ENCODE measurements around the gene FNDC3B.
"Not testable (repeated sequence)": the region's sequence is repeated elsewhere in the genome, so short reads cannot be mapped to it uniquely, and the experiment has no call there.

FNDC3B gene

DNA sequence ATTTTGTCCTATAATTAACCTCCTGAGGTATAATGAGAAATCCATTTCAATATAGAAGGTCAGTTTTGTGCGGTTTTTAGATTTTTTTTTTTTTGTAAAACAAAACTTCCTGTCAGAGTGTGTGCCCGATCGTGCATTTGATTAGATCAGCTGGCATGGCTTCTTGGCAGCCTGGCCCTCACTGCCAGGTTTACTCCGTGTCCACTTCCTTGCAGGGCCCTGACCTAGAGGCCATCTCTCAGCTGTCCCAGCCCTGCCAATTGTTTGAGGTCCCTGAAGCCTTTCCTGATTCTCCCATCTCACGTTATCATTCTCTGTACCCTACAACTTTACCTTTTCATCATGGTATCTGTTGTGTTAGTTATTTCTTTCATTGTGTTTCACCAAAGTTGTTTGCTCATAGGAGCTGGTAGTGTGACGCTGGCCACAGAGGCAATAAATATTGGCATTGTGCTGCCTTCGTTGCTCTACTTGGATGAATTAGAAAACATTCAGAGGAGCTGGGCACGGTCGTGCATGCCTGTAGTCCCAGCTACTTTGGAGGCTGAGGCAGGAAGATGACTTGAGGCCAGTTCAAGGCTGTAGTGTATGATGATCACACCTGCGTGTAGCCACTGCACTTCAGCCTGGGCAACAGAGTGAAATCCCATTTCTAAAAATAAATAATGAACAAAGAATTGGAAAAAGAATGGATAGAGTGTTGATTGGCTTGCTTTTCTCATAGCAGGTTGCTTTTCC lies 206.9 kb downstream of the FNDC3B start:
- H3K27me3 ChIP-seq (ENCODE audit: control insufficient read depth in 5 of 5, insufficient read depth in 4 of 5, low read length in 5 of 5) = no peaks in the 10 kb centered on the region
- H3K9me3 ChIP-seq (ENCODE audit: control insufficient read depth in 5 of 5, low read length in 5 of 5) = peaks cover 0 to 6% (median 0%) of the 10 kb centered on the region in 5 donors
- no peak overlapping the region for H3K4me3 ChIP-seq (ENCODE audit: low read depth in 1 of 5, low read length in 5 of 5)
- peak overlapping the region; percentile 27 for H3K27ac ChIP-seq (ENCODE audit: low read depth, low read length)
- H3K36me3 ChIP-seq (ENCODE audit: control insufficient read depth in 5 of 5, insufficient read depth in 5 of 5, low read length in 5 of 5) = peaks cover 2 to 14% (median 10%) of the 10 kb centered on the region in 5 donors
- no peak overlapping the region for H3K9ac ChIP-seq (ENCODE audit: low read length in 5 of 5)
- peaks cover 0 to 14% (median 7%) of the 10 kb centered on the region in 5 donors for H3K4me1 ChIP-seq (ENCODE audit: control insufficient read depth in 5 of 5, insufficient read depth in 5 of 5, low read length in 5 of 5)

DNA sequence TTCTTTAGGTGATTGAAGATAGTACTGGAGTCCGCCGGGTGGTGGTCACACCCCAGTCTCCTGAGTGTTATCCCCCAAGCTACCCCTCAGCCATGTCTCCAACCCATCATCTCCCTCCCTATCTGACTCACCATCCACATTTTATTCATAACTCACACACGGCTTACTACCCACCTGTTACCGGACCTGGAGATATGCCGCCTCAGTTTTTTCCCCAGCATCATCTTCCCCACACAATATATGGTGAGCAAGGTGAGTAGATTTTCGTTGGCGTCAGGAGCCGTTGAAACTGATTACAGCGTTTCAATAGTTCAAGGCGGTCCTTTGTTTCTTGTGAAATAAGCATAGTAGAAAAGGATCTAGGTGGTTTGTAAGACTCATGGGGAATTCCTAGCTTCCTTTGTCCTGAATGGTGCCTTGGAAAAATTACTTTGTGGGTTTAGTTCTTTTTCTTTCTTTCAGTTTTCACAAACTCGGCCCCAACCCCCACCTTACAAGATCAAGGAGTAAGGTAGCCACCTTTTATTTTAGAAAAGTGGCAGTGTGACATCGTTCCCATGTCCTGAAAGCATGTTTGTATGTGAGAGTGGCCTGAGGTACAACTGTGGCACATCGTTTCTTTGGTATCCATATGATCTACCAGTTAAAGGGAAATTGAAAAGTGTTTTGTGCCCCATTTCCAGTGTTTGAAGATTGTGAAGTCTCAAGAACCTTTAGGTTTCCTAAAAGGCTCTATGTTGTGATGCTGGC lies 208.3 kb downstream of the FNDC3B start:
- Histone ChIP-seq H3K27ac (ENCODE audit: low read depth, low read length) (peak overlapping the region; percentile 17), H3K9me3 (ENCODE audit: control insufficient read depth in 5 of 5, low read length in 5 of 5) (no peaks in the 10 kb centered on the region), H3K4me1 (ENCODE audit: control insufficient read depth in 5 of 5, insufficient read depth in 5 of 5, low read length in 5 of 5) (peaks cover 0 to 14% (median 7%) of the 10 kb centered on the region in 5 donors), H3K27me3 (ENCODE audit: control insufficient read depth in 5 of 5, insufficient read depth in 4 of 5, low read length in 5 of 5) (no peaks in the 10 kb centered on the region), H3K4me3 (ENCODE audit: low read depth in 1 of 5, low read length in 5 of 5) (no peak overlapping the region), H3K9ac (ENCODE audit: low read length in 5 of 5) (no peak overlapping the region), H3K36me3 (ENCODE audit: control insufficient read depth in 5 of 5, insufficient read depth in 5 of 5, low read length in 5 of 5) (peaks cover 4 to 21% (median 18%) of the 10 kb centered on the region in 5 donors)

DNA sequence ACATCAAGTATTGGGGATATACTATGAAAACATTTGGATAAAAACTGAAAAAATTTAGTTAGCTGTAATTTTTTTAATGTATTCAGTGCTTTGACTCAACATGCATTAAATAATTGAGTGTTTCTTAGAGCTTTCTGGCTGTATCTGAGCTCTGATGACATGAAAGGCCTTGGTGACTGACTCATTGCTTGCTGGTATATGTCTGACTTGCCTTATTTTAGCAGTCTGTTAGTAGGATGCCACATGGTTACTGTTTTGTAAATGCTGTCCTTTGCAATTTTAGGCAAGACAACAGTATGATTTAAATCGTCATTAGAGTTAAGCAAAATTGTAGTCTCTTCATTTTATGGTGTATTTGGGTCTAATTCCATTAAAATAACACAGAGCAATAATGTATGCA lies 209.7 kb downstream of the FNDC3B start:
- peaks cover 4 to 26% (median 21%) of the 10 kb centered on the region in 5 donors for H3K36me3 ChIP-seq (ENCODE audit: control insufficient read depth in 5 of 5, insufficient read depth in 5 of 5, low read length in 5 of 5)
- no peaks in the 10 kb centered on the region for H3K9me3 ChIP-seq (ENCODE audit: control insufficient read depth in 5 of 5, low read length in 5 of 5)
- H3K4me3 ChIP-seq (ENCODE audit: low read depth in 1 of 5, low read length in 5 of 5) = no peak overlapping the region
- no peak overlapping the region for H3K27ac ChIP-seq (ENCODE audit: low read depth, low read length)
- peaks cover 0 to 14% (median 7%) of the 10 kb centered on the region in 5 donors for H3K4me1 ChIP-seq (ENCODE audit: control insufficient read depth in 5 of 5, insufficient read depth in 5 of 5, low read length in 5 of 5)
- no peaks in the 10 kb centered on the region for H3K27me3 ChIP-seq (ENCODE audit: control insufficient read depth in 5 of 5, insufficient read depth in 4 of 5, low read length in 5 of 5)
- no peak overlapping the region for H3K9ac ChIP-seq (ENCODE audit: low read length in 5 of 5)

DNA sequence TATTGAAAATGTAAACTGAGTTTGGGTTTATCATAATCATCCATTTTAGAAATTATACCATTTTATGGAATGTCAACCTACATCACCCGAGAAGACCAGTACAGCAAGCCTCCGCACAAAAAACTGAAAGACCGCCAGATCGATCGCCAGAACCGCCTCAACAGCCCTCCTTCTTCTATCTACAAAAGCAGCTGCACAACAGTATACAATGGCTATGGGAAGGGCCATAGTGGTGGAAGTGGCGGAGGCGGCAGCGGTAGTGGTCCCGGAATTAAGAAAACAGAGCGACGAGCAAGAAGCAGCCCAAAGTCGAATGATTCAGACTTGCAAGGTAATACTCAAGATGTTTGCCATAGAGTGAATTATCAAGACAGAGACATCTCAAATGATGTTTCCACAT lies 211.8 kb downstream of the FNDC3B start:
- H3K9me3 ChIP-seq (ENCODE audit: control insufficient read depth in 5 of 5, low read length in 5 of 5) = no peaks in the 10 kb centered on the region
- peaks cover 4 to 30% (median 23%) of the 10 kb centered on the region in 5 donors for H3K36me3 ChIP-seq (ENCODE audit: control insufficient read depth in 5 of 5, insufficient read depth in 5 of 5, low read length in 5 of 5)
- no peak overlapping the region for H3K9ac ChIP-seq (ENCODE audit: low read length in 5 of 5)
- H3K27me3 ChIP-seq (ENCODE audit: control insufficient read depth in 5 of 5, insufficient read depth in 4 of 5, low read length in 5 of 5) = no peaks in the 10 kb centered on the region
- no peak overlapping the region for H3K4me3 ChIP-seq (ENCODE audit: low read depth in 1 of 5, low read length in 5 of 5)
- peaks cover 0 to 19% (median 13%) of the 10 kb centered on the region in 5 donors for H3K4me1 ChIP-seq (ENCODE audit: control insufficient read depth in 5 of 5, insufficient read depth in 5 of 5, low read length in 5 of 5)
- no peak overlapping the region for H3K27ac ChIP-seq (ENCODE audit: low read depth, low read length)

DNA sequence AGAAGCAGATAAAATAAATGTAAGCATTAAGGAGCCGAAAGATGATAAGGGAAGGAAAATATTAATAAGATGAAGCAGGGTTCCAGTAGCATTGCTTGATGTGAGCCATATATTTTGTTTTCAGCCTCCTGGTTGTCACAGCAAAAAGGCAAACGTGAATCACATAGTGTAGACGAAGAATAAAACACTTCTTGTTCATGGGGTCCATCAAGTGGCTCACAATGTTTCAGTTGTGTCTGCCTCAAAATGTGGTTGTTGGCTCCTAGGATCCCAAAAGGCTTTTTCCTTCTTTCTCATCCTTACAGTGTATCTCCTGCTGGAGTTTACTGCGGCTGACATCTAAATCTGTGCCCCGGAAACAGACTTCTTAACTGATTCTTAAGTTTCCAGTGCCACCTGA lies 213.8 kb downstream of the FNDC3B start:
- peaks cover 10 to 30% (median 18%) of the 10 kb centered on the region in 5 donors for H3K36me3 ChIP-seq (ENCODE audit: control insufficient read depth in 5 of 5, insufficient read depth in 5 of 5, low read length in 5 of 5)
- no peak overlapping the region for H3K9ac ChIP-seq (ENCODE audit: low read length in 5 of 5)
- no peak overlapping the region for H3K4me3 ChIP-seq (ENCODE audit: low read depth in 1 of 5, low read length in 5 of 5)
- H3K27me3 ChIP-seq (ENCODE audit: control insufficient read depth in 5 of 5, insufficient read depth in 4 of 5, low read length in 5 of 5) = no peaks in the 10 kb centered on the region
- H3K4me1 ChIP-seq (ENCODE audit: control insufficient read depth in 5 of 5, insufficient read depth in 5 of 5, low read length in 5 of 5) = peaks cover 0 to 26% (median 18%) of the 10 kb centered on the region in 5 donors
- no peak overlapping the region for H3K27ac ChIP-seq (ENCODE audit: low read depth, low read length)
- no peaks in the 10 kb centered on the region for H3K9me3 ChIP-seq (ENCODE audit: control insufficient read depth in 5 of 5, low read length in 5 of 5)

DNA sequence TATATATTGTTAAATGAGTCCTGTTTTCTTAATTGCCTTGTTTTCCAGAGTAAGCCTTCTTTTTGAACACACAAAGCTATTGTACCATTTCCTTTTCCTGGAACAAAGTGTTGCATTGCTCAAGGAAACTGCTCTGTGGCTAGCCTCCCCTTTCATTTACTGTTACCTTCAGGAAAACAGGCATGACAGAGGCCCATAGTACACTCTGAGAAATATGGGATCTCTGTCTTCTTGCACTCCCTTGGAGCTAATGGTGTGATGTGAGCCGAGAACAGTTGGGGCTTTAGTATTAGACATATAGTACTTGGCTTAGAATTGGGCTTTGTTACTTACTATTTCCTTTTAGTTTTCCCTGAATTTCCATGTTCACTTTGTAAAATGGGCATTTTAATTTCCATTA lies 215.2 kb downstream of the FNDC3B start:
- no peak overlapping the region for H3K4me3 ChIP-seq (ENCODE audit: low read depth in 1 of 5, low read length in 5 of 5)
- H3K27ac ChIP-seq (ENCODE audit: low read depth, low read length) = no peak overlapping the region
- H3K9me3 ChIP-seq (ENCODE audit: control insufficient read depth in 5 of 5, low read length in 5 of 5) = no peaks in the 10 kb centered on the region
- peaks cover 3 to 39% (median 32%) of the 10 kb centered on the region in 5 donors for H3K4me1 ChIP-seq (ENCODE audit: control insufficient read depth in 5 of 5, insufficient read depth in 5 of 5, low read length in 5 of 5)
- no peaks in the 10 kb centered on the region for H3K27me3 ChIP-seq (ENCODE audit: control insufficient read depth in 5 of 5, insufficient read depth in 4 of 5, low read length in 5 of 5)
- peaks cover 10 to 30% (median 18%) of the 10 kb centered on the region in 5 donors for H3K36me3 ChIP-seq (ENCODE audit: control insufficient read depth in 5 of 5, insufficient read depth in 5 of 5, low read length in 5 of 5)
- no peak overlapping the region for H3K9ac ChIP-seq (ENCODE audit: low read length in 5 of 5)

DNA sequence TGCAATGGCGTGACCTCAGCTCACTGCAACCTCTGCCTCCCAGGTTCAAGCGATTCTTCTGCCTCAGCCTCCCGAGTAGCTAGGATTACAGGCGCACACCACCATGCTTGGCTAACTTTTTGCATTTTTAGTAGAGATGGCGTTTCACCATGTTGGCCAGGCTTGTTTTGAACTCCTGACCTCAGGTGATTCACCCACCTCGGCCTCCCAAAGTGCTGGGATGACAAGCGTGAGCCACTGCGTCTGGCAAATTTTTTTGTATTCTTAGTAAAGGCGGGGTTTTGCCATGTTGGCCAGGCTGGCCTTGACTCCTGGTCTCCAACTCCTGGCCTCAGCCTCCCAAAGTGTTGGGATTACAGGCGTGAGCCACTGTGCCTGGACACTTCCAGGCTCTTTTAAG lies 215.9 kb downstream of the FNDC3B start:
- Histone ChIP-seq H3K36me3 (ENCODE audit: control insufficient read depth in 5 of 5, insufficient read depth in 5 of 5, low read length in 5 of 5) (peaks cover 10 to 30% (median 18%) of the 10 kb centered on the region in 5 donors), H3K27ac (ENCODE audit: low read depth, low read length) (peak overlapping the region; percentile 87), H3K4me1 (ENCODE audit: control insufficient read depth in 5 of 5, insufficient read depth in 5 of 5, low read length in 5 of 5) (peaks cover 6 to 47% (median 39%) of the 10 kb centered on the region in 5 donors)
- H3K9ac ChIP-seq (ENCODE audit: low read length in 5 of 5); H3K9me3 ChIP-seq (ENCODE audit: control insufficient read depth in 5 of 5, low read length in 5 of 5); H3K27me3 ChIP-seq (ENCODE audit: control insufficient read depth in 5 of 5, insufficient read depth in 4 of 5, low read length in 5 of 5); H3K4me3 ChIP-seq (ENCODE audit: low read depth in 1 of 5, low read length in 5 of 5): not testable (repeated sequence)

DNA sequence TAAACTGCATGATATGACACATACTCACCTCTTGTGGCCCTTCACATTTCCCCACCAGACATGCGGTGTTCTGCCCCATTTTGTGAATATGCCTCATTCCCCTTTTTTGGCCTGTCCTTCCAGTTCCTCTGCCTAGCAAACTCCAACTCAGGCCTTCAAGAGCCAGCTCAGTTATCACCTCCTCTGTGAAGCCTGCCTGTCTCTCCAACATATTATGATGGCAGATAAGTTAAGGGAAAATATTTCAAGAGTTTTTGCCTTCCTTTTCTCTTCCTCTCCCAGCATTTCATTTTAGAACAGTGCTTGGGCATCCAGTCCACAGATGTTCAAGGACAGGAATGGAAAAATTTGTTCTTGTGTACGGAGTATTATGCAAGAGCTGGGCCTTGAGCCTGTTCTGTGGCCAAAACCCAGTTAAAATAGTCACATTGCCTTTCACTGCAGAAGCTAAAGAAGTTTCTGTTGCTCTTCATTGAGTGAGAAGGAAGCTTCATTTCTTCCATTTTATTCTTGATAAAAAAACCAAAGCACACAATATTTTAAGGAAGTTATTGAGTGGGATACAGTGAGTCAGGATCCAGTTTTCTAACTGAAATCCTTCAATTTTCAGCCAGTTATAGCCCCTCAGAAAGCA lies 216.8 kb downstream of the FNDC3B start:
- peaks cover 9 to 28% (median 15%) of the 10 kb centered on the region in 5 donors for H3K36me3 ChIP-seq (ENCODE audit: control insufficient read depth in 5 of 5, insufficient read depth in 5 of 5, low read length in 5 of 5)

DNA sequence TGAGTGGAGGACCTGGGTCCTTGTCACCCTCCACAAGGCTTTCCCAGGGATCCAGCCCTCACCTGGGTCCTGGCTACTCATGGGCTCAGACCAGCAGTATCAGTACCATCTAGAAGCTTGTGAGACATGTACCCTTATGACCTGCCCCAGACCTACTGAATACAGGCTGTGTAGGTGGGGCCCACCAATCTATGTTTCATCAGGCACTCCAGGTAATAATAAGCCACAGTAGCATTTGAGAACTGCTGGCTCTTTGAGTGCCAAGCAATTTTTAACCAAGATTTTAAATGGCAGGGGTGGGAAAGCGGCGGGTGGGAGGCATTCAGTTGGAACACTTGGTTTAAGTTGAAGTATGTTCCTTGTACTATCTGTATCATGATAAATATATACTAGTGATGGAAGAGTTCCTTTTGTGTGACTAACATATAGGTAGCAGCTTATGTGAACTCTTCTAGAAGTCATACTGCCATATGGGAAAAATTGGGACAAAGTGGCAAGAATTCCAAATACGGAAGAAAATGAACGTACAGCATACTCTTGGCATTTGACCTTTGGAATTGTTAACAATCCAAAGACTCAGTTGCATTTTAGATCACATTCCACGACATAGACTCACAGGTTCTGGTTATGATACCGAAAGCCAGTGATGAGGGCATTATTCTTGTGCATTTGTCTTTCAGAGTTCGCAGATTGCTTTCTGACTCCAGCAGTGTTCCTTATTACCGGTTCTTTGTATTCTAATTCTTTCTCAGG lies 218.4 kb downstream of the FNDC3B start:
- no peak overlapping the region for H3K4me3 ChIP-seq (ENCODE audit: low read depth in 1 of 5, low read length in 5 of 5)
- H3K9me3 ChIP-seq (ENCODE audit: control insufficient read depth in 5 of 5, low read length in 5 of 5) = no peaks in the 10 kb centered on the region
- peak overlapping the region in 1 of 5 donors; percentile 26 for H3K9ac ChIP-seq (ENCODE audit: low read length in 5 of 5)
- H3K36me3 ChIP-seq (ENCODE audit: control insufficient read depth in 5 of 5, insufficient read depth in 5 of 5, low read length in 5 of 5) = peaks cover 6 to 15% (median 8%) of the 10 kb centered on the region in 5 donors
- peak overlapping the region; percentile 87 for H3K27ac ChIP-seq (ENCODE audit: low read depth, low read length)
- no peaks in the 10 kb centered on the region for H3K27me3 ChIP-seq (ENCODE audit: control insufficient read depth in 5 of 5, insufficient read depth in 4 of 5, low read length in 5 of 5)
- H3K4me1 ChIP-seq (ENCODE audit: control insufficient read depth in 5 of 5, insufficient read depth in 5 of 5, low read length in 5 of 5) = peaks cover 6 to 71% (median 63%) of the 10 kb centered on the region in 5 donors

More for the DNA sequence above, 216.8 kb downstream of the FNDC3B start:
- peak overlapping the region; percentile 87 for H3K27ac ChIP-seq (ENCODE audit: low read depth, low read length)
- peak overlapping the region in 1 of 5 donors; percentile 45 for H3K9ac ChIP-seq (ENCODE audit: low read length in 5 of 5)
- peaks cover 6 to 55% (median 48%) of the 10 kb centered on the region in 5 donors for H3K4me1 ChIP-seq (ENCODE audit: control insufficient read depth in 5 of 5, insufficient read depth in 5 of 5, low read length in 5 of 5)
- H3K4me3 ChIP-seq (ENCODE audit: low read depth in 1 of 5, low read length in 5 of 5) = no peak overlapping the region
- H3K9me3 ChIP-seq (ENCODE audit: control insufficient read depth in 5 of 5, low read length in 5 of 5) = no peaks in the 10 kb centered on the region
- H3K27me3 ChIP-seq (ENCODE audit: control insufficient read depth in 5 of 5, insufficient read depth in 4 of 5, low read length in 5 of 5) = no peaks in the 10 kb centered on the region
